ENCODE measurements around the gene ACTRT2.

Gene ACTRT2

GRCh38 chr1:3019516-3020051 lies 1.7 kb upstream of the ACTRT2 start (continued):
- TF ChIP-seq POU6F1 (CRISPR knock-in tag; IDR thresholded peaks at IDR 0.05; ENCODE audit: borderline replicate concordance, low read depth) (no peak), OSR1 (CRISPR knock-in tag; IDR thresholded peaks at IDR 0.05) (no peak), SNAI2 (CRISPR knock-in tag; IDR thresholded peaks at IDR 0.05) (no peak), TOX (CRISPR knock-in tag; IDR thresholded peaks at IDR 0.05; ENCODE audit: borderline replicate concordance) (no peak), ISL1 (CRISPR knock-in tag; IDR thresholded peaks at IDR 0.05) (no peak), ARNTL (CRISPR knock-in tag; IDR thresholded peaks at IDR 0.05; ENCODE audit: borderline replicate concordance, low read depth) (no peak), ZC3H10 (CRISPR knock-in tag; IDR thresholded peaks at IDR 0.05) (no peak)

GRCh38 chr1:3020263-3020909 lies 881 bp upstream of the ACTRT2 start:
- ATAC-seq = no peak
- TF ChIP-seq ISL1 (CRISPR knock-in tag; IDR thresholded peaks at IDR 0.05) (no peak), ZNF8 (CRISPR knock-in tag; IDR thresholded peaks at IDR 0.05) (no peak), ESRRG (CRISPR knock-in tag; IDR thresholded peaks at IDR 0.05) (no peak), CSDC2 (CRISPR knock-in tag; IDR thresholded peaks at IDR 0.05) (no peak)

GRCh38 chr1:3021801-3022401 lies 634 bp downstream of the ACTRT2 start:
- TF ChIP-seq CSDC2 (CRISPR knock-in tag; IDR thresholded peaks at IDR 0.05) (no peak), GLIS3 (CRISPR knock-in tag; IDR thresholded peaks at IDR 0.05) (no peak), PATZ1 (CRISPR knock-in tag; IDR thresholded peaks at IDR 0.05; ENCODE audit: borderline replicate concordance) (no peak), ESRRG (CRISPR knock-in tag; IDR thresholded peaks at IDR 0.05) (no peak), BACH2 (CRISPR knock-in tag; IDR thresholded peaks at IDR 0.05; ENCODE audit: borderline replicate concordance) (no peak), ZNF565 (CRISPR knock-in tag; conservative IDR thresholded peaks at IDR 0.05; ENCODE audit: low read depth) (no peak), TOX (CRISPR knock-in tag; IDR thresholded peaks at IDR 0.05; ENCODE audit: borderline replicate concordance) (no peak), SNAI2 (CRISPR knock-in tag; IDR thresholded peaks at IDR 0.05) (no peak), TSHZ2 (CRISPR knock-in tag; IDR thresholded peaks at IDR 0.05) (no peak), ZFP30 (CRISPR knock-in tag; IDR thresholded peaks at IDR 0.05) (no peak), ZNF8 (CRISPR knock-in tag; IDR thresholded peaks at IDR 0.05) (no peak), TCF4 (CRISPR knock-in tag; IDR thresholded peaks at IDR 0.05; ENCODE audit: borderline replicate concordance) (no peak), PPARA (CRISPR knock-in tag; IDR thresholded peaks at IDR 0.05; ENCODE audit: borderline replicate concordance) (no peak), ZNF70 (CRISPR knock-in tag; IDR thresholded peaks at IDR 0.05) (no peak), CSRNP3 (CRISPR knock-in tag; IDR thresholded peaks at IDR 0.05) (no peak)
- ATAC-seq = no peak

Data from SK-N-SH treated with all-trans-retinoic acid at 6 μM for 48 hours (cell line).